Neural progenitor cell (in vitro differentiated cells): Measurements from ENCODE around the gene POLD4. TPM values are rescaled to one million over a fixed set of nuclear protein-coding genes. Genes with fewer than 3 reads are reported as not detected.
A peak's percentile ranks its signal among the peaks of the same experiment; 100 is the strongest.

Experiments used
- DNase-seq: peaks from one replicate; pipeline ENCODE4 v3.0.0-alpha.2; 2016; ENCODE audit warnings: low spot score
- H2AFZ ChIP-seq: fragments of 200-600 bp; sonication (generic); replicated peaks from 2 replicates; pipeline ENCODE4 v1.6.1; 2016; ENCODE audit warnings: antibody characterized with exemption
- H3F3A ChIP-seq: fragments of 200-600 bp; sonication (generic); 2 replicates; pipeline ENCODE4 v1.6.1; 2016; ENCODE audit warnings: antibody characterized with exemption, low read depth
- H3K27ac ChIP-seq: fragments of 200-600 bp; sonication (generic); 2 replicates; pipeline ENCODE4 v1.5.1; 2016; ENCODE audit warnings: mild to moderate bottlenecking
- H3K27me3 ChIP-seq: fragments of 200-600 bp; sonication (generic); 2 replicates; pipeline ENCODE4 v1.6.1; 2016; ENCODE audit warnings: mild to moderate bottlenecking, moderate library complexity
- H3K36me3 ChIP-seq: fragments of 200-600 bp; sonication (generic); 2 replicates; pipeline ENCODE4 v1.5.1; 2016
- H3K4me1 ChIP-seq: fragments of 200-600 bp; sonication (generic); 2 replicates; pipeline ENCODE4 v1.6.1; 2016; ENCODE audit warnings: mixed run types
- H3K4me2 ChIP-seq: fragments of 200-600 bp; sonication (generic); 2 replicates; pipeline ENCODE4 v1.6.1; 2016
- H3K4me3 ChIP-seq: fragments of 200-600 bp; sonication (generic); 2 replicates; pipeline ENCODE4 v1.5.1; 2016
- H3K79me2 ChIP-seq: fragments of 200-600 bp; sonication (generic); 2 replicates; pipeline ENCODE4 v1.6.1; 2016; ENCODE audit warnings: low read depth
- H3K9ac ChIP-seq: fragments of 200-600 bp; sonication (generic); 2 replicates; pipeline ENCODE4 v1.6.1; 2016
- H3K9me3 ChIP-seq: fragments of 200-600 bp; sonication (generic); 2 replicates; pipeline ENCODE4 v1.5.1; 2016; ENCODE audit warnings: low read depth
- H4K20me1 ChIP-seq: fragments of 200-600 bp; sonication (generic); 2 replicates; pipeline ENCODE4 v1.6.1; 2016; ENCODE audit warnings: low read depth
- H3K27ac Mint-ChIP-seq: 3 replicates; pipeline ENCODE4 v1.8.0; 2021; ENCODE audit warnings: mixed read lengths
- H3K27me3 Mint-ChIP-seq: 2 replicates; pipeline ENCODE4 v1.8.0; 2022; ENCODE audit warnings: low read depth, mild to moderate bottlenecking, inconsistent platforms, moderate library complexity, mixed read lengths; ENCODE audit not compliant: insufficient read depth
- H3K36me3 Mint-ChIP-seq: 3 replicates; pipeline ENCODE4 v1.8.0; 2021; ENCODE audit warnings: mixed read lengths
- H3K4me1 Mint-ChIP-seq: 3 replicates; pipeline ENCODE4 v1.8.0; 2021; ENCODE audit warnings: mixed read lengths
- H3K4me3 Mint-ChIP-seq: 3 replicates; pipeline ENCODE4 v1.8.0; 2021; ENCODE audit warnings: mild to moderate bottlenecking, moderate library complexity, mixed read lengths
- H3K9me3 Mint-ChIP-seq: 3 replicates; pipeline ENCODE4 v1.8.0; 2020; ENCODE audit warnings: mixed read lengths
- CTCF ChIP-seq: fragments of 200-600 bp; sonication (generic); IDR thresholded peaks from 2 replicates; pipeline ENCODE4 v1.5.1; 2017; ENCODE audit warnings: antibody characterized with exemption, mild to moderate bottlenecking
- EZH2 ChIP-seq: fragments of 200-600 bp; sonication (generic); IDR thresholded peaks from 2 replicates; pipeline ENCODE4 v1.6.1; 2017; ENCODE audit warnings: antibody characterized with exemption, mild to moderate bottlenecking, moderate library complexity
- EZH2phosphoT487 ChIP-seq: fragments of 200-600 bp; sonication (generic); IDR thresholded peaks from 2 replicates; pipeline ENCODE4 v1.6.1; 2017; ENCODE audit warnings: antibody characterized with exemption
- total RNA-seq: library from RNA; depleted of rRNA; stranded (reverse); fragments of >200 nt; gene quantifications from 2 replicates; pipeline ENCODE4 v1.2.3, GENCODE V29; 2015; ENCODE audit warnings: low replicate concordance

The POLD4 gene
- total RNA-seq, 1 donor from 2014 or later: 1.1 TPM

GRCh38 chr11:67373648-67374570 lies 20.6 kb upstream of the POLD4 start:
- Histone ChIP-seq H3K27ac (no peak overlapping the region), H3K4me3 (peak overlapping the region; percentile 88), H3K27me3 (peaks cover 85% of the 10 kb centered on the region), H3F3A (peaks cover 46% of the 10 kb centered on the region), H3K79me2 (no peaks in the 10 kb centered on the region), H3K4me1 (peaks cover 52% of the 10 kb centered on the region), H2AFZ (no peak overlapping the region), H3K9ac (no peak overlapping the region), H3K9me3 (no peaks in the 10 kb centered on the region), H3K36me3 (no peaks in the 10 kb centered on the region), H4K20me1 (peaks cover 16% of the 10 kb centered on the region), H3K4me2 (peak overlapping the region; percentile 92)
- Mint-ChIP-seq H3K27me3 (peaks cover 23% of the 10 kb centered on the region), H3K4me1 (peaks cover 48% of the 10 kb centered on the region), H3K36me3 (no peaks in the 10 kb centered on the region), H3K27ac (peak overlapping the region; percentile 59), H3K9me3 (no peaks in the 10 kb centered on the region), H3K4me3 (peak overlapping the region; percentile 87)
- TF ChIP-seq EZH2phosphoT487: no peak
- peak; percentile 38 for TF ChIP-seq EZH2
- TF ChIP-seq CTCF: peak; percentile 55
- DNase-seq: peak; percentile 89

GRCh38 chr11:67372993-67373647 lies 19.8 kb upstream of the POLD4 start, which contains the start of gene CLCF1:
Gene CLCF1 (minus strand): TSS chr11:67373598. CDS start chr11:67373539, 59 bp downstream.
- Mint-ChIP-seq H3K36me3 (no peaks in the 10 kb centered on the region), H3K9me3 (no peaks in the 10 kb centered on the region), H3K27me3 (peaks cover 23% of the 10 kb centered on the region), H3K27ac (peak within 1 kb of the TSS; percentile 59), H3K4me3 (peak within 1 kb of the TSS; percentile 87), H3K4me1 (peaks cover 46% of the 10 kb centered on the region)
- H3K4me2 ChIP-seq: peak within 1 kb of the TSS; percentile 92
- H2AFZ ChIP-seq: no peak within 1 kb of the TSS
- TF ChIP-seq EZH2phosphoT487: no peak
- TF ChIP-seq EZH2: peak; percentile 46
- TF ChIP-seq CTCF: peak; percentile 3
- no peak within 1 kb of the TSS for H3K27ac ChIP-seq
- peak; percentile 85 for DNase-seq
- no peaks in the 10 kb centered on the region for H3K36me3 ChIP-seq
- peak within 1 kb of the TSS; percentile 88 for H3K4me3 ChIP-seq
- H3F3A ChIP-seq: peaks cover 46% of the 10 kb centered on the region
- H4K20me1 ChIP-seq: peaks cover 16% of the 10 kb centered on the region
- H3K4me1 ChIP-seq: peaks cover 52% of the 10 kb centered on the region
- H3K9me3 ChIP-seq: no peaks in the 10 kb centered on the region
- no peaks in the 10 kb centered on the region for H3K79me2 ChIP-seq
- no peak within 1 kb of the TSS for H3K9ac ChIP-seq
- H3K27me3 ChIP-seq: peaks cover 85% of the 10 kb centered on the region

GRCh38 chr11:67372321-67372992 lies 19.1 kb upstream of the POLD4 start:
- H2AFZ ChIP-seq: no peak overlapping the region
- H3F3A ChIP-seq: peaks cover 46% of the 10 kb centered on the region
- no peaks in the 10 kb centered on the region for H3K9me3 Mint-ChIP-seq
- no peaks in the 10 kb centered on the region for H3K36me3 ChIP-seq
- peak overlapping the region; percentile 92 for H3K4me2 ChIP-seq
- no peak for TF ChIP-seq EZH2
- no peak for TF ChIP-seq CTCF
- no peak for TF ChIP-seq EZH2phosphoT487
- no peaks in the 10 kb centered on the region for H3K36me3 Mint-ChIP-seq
- H3K27ac ChIP-seq: no peak overlapping the region
- peaks cover 26% of the 10 kb centered on the region for H3K27me3 Mint-ChIP-seq
- H3K9me3 ChIP-seq: no peaks in the 10 kb centered on the region
- no peak overlapping the region for H3K9ac ChIP-seq
- H3K4me3 ChIP-seq: peak overlapping the region; percentile 88
- H4K20me1 ChIP-seq: peaks cover 16% of the 10 kb centered on the region
- H3K4me3 Mint-ChIP-seq: peak overlapping the region; percentile 86
- H3K4me1 ChIP-seq: peaks cover 52% of the 10 kb centered on the region
- H3K4me1 Mint-ChIP-seq: peaks cover 46% of the 10 kb centered on the region
- H3K27ac Mint-ChIP-seq: no peak overlapping the region
- peak; percentile 69 for DNase-seq
- H3K27me3 ChIP-seq: peaks cover 79% of the 10 kb centered on the region
- no peaks in the 10 kb centered on the region for H3K79me2 ChIP-seq
